Measurements from ENCODE around the gene TPST1.
"Not testable (repeated sequence)": the region's sequence is repeated elsewhere in the genome, so short reads cannot be mapped to it uniquely, and the experiment has no call there.

The TPST1 gene

DNA sequence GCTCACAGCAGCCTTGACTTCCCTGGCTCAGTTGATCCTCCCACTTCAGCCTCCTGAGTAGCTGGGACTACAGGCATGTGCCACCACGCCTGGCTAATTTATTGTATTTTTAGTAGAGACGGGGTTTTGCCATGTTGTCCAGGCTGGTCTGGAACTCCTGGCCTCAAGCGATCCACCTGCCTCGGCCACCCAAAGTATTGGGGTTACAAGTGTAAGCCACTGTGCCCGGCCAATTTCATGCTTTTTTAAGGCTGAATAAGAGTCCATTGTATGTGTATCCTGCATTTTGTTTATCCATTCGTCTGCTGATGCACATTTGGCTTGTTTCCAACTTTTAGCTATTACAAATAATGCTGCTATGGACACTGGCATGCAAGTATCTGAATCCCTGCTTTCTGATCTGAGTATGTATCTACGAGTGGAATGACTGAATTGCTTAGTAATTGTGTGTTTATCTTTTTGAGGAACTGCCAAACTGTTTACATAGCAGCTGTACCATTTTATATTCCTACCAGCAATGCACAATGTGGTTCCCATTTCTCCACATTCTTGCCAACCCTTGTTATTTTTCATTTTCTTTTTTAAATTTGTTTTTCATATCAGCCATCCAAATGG lies 37.3 kb upstream of the TPST1 start:
- Histone ChIP-seq H2AFZ (ENCODE audit: low read length) (no peak overlapping the region), H3K4me2 (ENCODE audit: low read depth, low read length, poor library complexity, severe bottlenecking) (no peak overlapping the region)

DNA sequence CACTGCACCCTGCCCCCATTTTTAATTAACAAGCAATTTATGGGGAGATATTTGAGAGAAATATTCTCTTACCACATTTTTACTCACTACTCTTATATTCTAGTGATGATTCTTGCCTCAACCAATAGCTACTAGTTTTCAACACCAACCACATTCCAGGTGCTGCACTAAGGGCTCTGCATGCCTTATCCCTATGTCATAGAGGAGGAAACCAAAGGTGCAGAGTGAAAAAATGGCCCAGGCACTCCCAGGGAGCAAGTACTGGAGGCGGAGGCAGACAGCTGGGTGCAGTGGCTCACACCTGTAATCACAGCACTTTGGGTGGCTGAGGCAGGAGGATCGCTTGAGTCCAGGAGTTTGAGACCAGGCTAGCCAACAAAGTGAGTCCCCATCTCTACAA lies 35.5 kb upstream of the TPST1 start:
- Histone ChIP-seq H2AFZ (ENCODE audit: low read length) (no peak overlapping the region), H3K4me2 (ENCODE audit: low read depth, low read length, poor library complexity, severe bottlenecking) (no peak overlapping the region), H3K9me2 (replicated peaks; ENCODE audit: low read depth, low read length) (no peaks in the 10 kb centered on the region), H3K79me2 (ENCODE audit: insufficient read depth, low read length) (no peaks in the 10 kb centered on the region), H3K4me3 (ENCODE audit: low read length, poor library complexity, severe bottlenecking) (no peak overlapping the region), H3K4me1 (ENCODE audit: insufficient read depth, low read length, poor library complexity, severe bottlenecking) (no peaks in the 10 kb centered on the region), H3K9me3 (ENCODE audit: insufficient read depth, low read depth, low read length) (no peaks in the 10 kb centered on the region), H3K36me3 (ENCODE audit: insufficient read depth, low read length) (no peaks in the 10 kb centered on the region), H3K27me3 (ENCODE audit: insufficient read depth, low read length, poor library complexity, severe bottlenecking) (no peaks in the 10 kb centered on the region), H3K9ac (ENCODE audit: low read depth, low read length, poor library complexity, severe bottlenecking) (no peak overlapping the region), H3F3A (ENCODE audit: low read depth) (no peaks in the 10 kb centered on the region), H4K20me1 (ENCODE audit: insufficient read depth, low read length, poor library complexity, severe bottlenecking) (no peaks in the 10 kb centered on the region)
- no peak for TF ChIP-seq EZH2phosphoT487 (IDR thresholded peaks at IDR 0.05; ENCODE audit: borderline replicate concordance)
- TF ChIP-seq, protein P1, sequence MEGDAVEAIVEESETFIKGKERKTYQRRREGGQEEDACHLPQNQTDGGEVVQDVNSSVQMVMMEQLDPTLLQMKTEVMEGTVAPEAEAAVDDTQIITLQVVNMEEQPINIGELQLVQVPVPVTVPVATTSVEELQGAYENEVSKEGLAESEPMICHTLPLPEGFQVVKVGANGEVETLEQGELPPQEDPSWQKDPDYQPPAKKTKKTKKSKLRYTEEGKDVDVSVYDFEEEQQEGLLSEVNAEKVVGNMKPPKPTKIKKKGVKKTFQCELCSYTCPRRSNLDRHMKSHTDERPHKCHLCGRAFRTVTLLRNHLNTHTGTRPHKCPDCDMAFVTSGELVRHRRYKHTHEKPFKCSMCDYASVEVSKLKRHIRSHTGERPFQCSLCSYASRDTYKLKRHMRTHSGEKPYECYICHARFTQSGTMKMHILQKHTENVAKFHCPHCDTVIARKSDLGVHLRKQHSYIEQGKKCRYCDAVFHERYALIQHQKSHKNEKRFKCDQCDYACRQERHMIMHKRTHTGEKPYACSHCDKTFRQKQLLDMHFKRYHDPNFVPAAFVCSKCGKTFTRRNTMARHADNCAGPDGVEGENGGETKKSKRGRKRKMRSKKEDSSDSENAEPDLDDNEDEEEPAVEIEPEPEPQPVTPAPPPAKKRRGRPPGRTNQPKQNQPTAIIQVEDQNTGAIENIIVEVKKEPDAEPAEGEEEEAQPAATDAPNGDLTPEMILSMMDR (conservative IDR thresholded peaks at IDR 0.05; ENCODE audit: low read length): no peak

More for the DNA sequence above, 37.3 kb upstream of the TPST1 start:
- no peaks in the 10 kb centered on the region for H3K36me3 ChIP-seq (ENCODE audit: insufficient read depth, low read length)
- H3F3A ChIP-seq (ENCODE audit: low read depth): no peaks in the 10 kb centered on the region
- H3K9me2 ChIP-seq (replicated peaks; ENCODE audit: low read depth, low read length): no peaks in the 10 kb centered on the region
- H3K79me2 ChIP-seq (ENCODE audit: insufficient read depth, low read length): no peaks in the 10 kb centered on the region
- TF ChIP-seq EZH2phosphoT487 (IDR thresholded peaks at IDR 0.05; ENCODE audit: borderline replicate concordance): no peak
- TF ChIP-seq, protein P1 (conservative IDR thresholded peaks at IDR 0.05; ENCODE audit: low read length): no peak
- H3K4me3 ChIP-seq (ENCODE audit: low read length, poor library complexity, severe bottlenecking): no peak overlapping the region
- H3K27me3 ChIP-seq (ENCODE audit: insufficient read depth, low read length, poor library complexity, severe bottlenecking): no peaks in the 10 kb centered on the region
- H4K20me1 ChIP-seq (ENCODE audit: insufficient read depth, low read length, poor library complexity, severe bottlenecking): no peaks in the 10 kb centered on the region
- no peaks in the 10 kb centered on the region for H3K4me1 ChIP-seq (ENCODE audit: insufficient read depth, low read length, poor library complexity, severe bottlenecking)
- H3K9me3 ChIP-seq (ENCODE audit: insufficient read depth, low read depth, low read length): no peaks in the 10 kb centered on the region
- H3K9ac ChIP-seq (ENCODE audit: low read depth, low read length, poor library complexity, severe bottlenecking): no peak overlapping the region

DNA sequence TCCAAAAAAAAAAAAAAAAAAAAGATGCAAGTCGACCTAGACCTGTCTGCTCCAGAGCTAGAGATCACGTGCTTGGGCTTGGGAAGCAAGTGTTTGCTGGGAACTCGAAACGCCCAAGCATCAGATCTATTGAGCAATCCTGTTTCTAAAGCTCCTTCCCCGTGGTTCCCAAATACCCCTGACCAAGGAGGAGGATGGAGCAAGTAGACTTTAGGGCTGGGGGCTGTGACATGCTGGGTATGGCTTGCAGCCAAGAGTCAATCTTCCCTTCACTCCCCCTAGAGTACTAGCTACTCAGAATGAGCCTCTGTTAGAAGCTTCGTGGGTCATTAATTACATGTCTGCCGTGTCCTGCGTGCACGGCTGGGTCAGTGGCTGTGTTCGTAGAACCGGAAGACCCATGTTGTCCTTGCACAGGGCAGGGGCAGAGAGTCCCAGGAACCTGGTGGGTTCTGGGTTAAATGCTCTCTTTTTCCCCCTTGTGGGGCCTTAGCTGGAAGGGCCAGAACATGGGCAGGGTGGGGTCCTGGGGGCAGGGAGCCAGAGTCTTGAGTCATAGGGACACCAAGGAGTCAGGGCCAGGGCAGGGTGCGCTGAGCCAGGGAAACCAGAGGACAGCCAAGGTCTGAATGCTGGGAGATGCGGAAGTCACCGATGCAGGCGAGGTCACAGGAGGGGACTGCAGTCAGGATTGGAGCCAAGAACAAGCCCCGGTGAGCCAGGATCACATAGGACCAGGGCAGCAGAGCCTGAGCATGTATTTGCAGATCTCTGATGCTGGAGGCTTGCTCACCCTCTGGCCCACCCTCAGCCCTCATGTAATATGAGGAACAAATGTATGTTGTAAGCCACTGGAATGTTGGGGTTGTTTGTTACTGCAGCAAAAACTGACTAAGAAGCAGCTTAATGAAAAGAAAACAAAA lies 34.6 kb upstream of the TPST1 start:
- TF ChIP-seq, protein P1 (conservative IDR thresholded peaks at IDR 0.05; ENCODE audit: low read length): no peak
- TF ChIP-seq EZH2phosphoT487 (IDR thresholded peaks at IDR 0.05; ENCODE audit: borderline replicate concordance): no peak
- H3F3A ChIP-seq (ENCODE audit: low read depth): no peaks in the 10 kb centered on the region
- no peaks in the 10 kb centered on the region for H3K36me3 ChIP-seq (ENCODE audit: insufficient read depth, low read length)
- H3K4me3 ChIP-seq (ENCODE audit: low read length, poor library complexity, severe bottlenecking): no peak overlapping the region
- no peak overlapping the region for H3K9ac ChIP-seq (ENCODE audit: low read depth, low read length, poor library complexity, severe bottlenecking)
- H2AFZ ChIP-seq (ENCODE audit: low read length): no peak overlapping the region
- H3K79me2 ChIP-seq (ENCODE audit: insufficient read depth, low read length): no peaks in the 10 kb centered on the region
- no peaks in the 10 kb centered on the region for H3K27me3 ChIP-seq (ENCODE audit: insufficient read depth, low read length, poor library complexity, severe bottlenecking)
- H4K20me1 ChIP-seq (ENCODE audit: insufficient read depth, low read length, poor library complexity, severe bottlenecking): no peaks in the 10 kb centered on the region
- H3K9me3 ChIP-seq (ENCODE audit: insufficient read depth, low read depth, low read length): no peaks in the 10 kb centered on the region
- H3K9me2 ChIP-seq (replicated peaks; ENCODE audit: low read depth, low read length): no peaks in the 10 kb centered on the region
- no peak overlapping the region for H3K4me2 ChIP-seq (ENCODE audit: low read depth, low read length, poor library complexity, severe bottlenecking)
- no peaks in the 10 kb centered on the region for H3K4me1 ChIP-seq (ENCODE audit: insufficient read depth, low read length, poor library complexity, severe bottlenecking)

DNA sequence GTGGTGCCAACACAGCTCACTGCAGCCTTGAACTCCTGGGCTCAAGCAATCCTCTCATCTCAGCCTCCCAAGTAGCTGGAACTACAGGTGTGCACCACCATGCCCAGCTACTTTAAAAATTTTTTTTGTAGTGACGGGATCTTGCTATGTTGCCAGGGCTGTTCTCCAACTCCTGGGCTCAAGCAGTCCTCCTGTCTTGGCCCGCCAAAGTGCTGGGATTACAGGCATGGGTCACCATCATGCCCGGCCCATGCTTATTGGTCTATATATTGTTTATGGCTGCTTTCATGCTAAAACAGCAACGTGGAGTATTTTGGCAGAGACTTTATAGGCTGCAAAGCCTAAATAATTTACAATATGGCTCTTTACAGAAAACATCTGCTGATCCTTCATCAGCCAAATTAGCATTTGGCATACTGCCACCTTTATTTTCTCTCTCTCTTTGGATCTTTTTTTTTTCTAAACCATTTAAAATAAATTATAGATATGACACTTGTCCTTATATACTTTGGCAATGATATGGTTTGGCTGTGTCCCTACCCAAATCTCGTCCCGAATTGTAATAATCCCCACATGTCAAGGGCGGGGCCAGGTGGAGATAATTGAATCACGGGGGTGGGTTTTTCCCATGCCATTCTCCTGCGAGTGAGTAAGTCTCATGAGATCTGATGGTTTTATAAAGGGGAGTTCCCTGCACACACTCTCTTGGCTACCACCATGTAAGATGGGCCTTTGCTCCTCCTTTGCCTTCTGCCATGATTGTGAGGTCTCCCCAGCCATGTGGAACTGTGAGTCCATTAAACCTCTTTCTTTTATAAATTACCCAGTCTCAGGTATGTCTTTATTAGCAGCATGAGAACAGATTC lies 32.4 kb upstream of the TPST1 start:
- not testable (repeated sequence) for H3K4me1 ChIP-seq (ENCODE audit: insufficient read depth, low read length, poor library complexity, severe bottlenecking); H3K4me2 ChIP-seq (ENCODE audit: low read depth, low read length, poor library complexity, severe bottlenecking); H3K9me2 ChIP-seq (replicated peaks; ENCODE audit: low read depth, low read length); H4K20me1 ChIP-seq (ENCODE audit: insufficient read depth, low read length, poor library complexity, severe bottlenecking); H3K9me3 ChIP-seq (ENCODE audit: insufficient read depth, low read depth, low read length); H3K27me3 ChIP-seq (ENCODE audit: insufficient read depth, low read length, poor library complexity, severe bottlenecking); H3K36me3 ChIP-seq (ENCODE audit: insufficient read depth, low read length); H2AFZ ChIP-seq (ENCODE audit: low read length); H3K4me3 ChIP-seq (ENCODE audit: low read length, poor library complexity, severe bottlenecking); H3F3A ChIP-seq (ENCODE audit: low read depth); H3K79me2 ChIP-seq (ENCODE audit: insufficient read depth, low read length); H3K9ac ChIP-seq (ENCODE audit: low read depth, low read length, poor library complexity, severe bottlenecking)
